Tibial artery (tissue), 4 donors: Measurements from ENCODE around the gene PROZ.

Experiments
- DNase-seq, 2 donors: peaks; one replicate each; pipeline ENCODE4 v3.0.0-alpha.2; 2019
- H3K27ac ChIP-seq, 2 donors: fragments of 200-600 bp; sonication (generic) in 1 of 2; 1 replicate in 1 of 2; 2 replicates in 1 of 2; pipeline ENCODE4 v1.5.1; 2018 to 2019; ENCODE audit warnings: mild to moderate bottlenecking in 1 of 2
- H3K27me3 ChIP-seq, 2 donors: fragments of 200-600 bp; sonication (generic) in 1 of 2; one replicate each; pipeline versions ENCODE4 v1.5.1 to v1.6.0; 2016 to 2019
- H3K36me3 ChIP-seq, 3 donors: fragments of 200-600 bp; sonication (generic) in 2 of 3; one replicate each; pipeline ENCODE4 v1.5.1; 2016 to 2019; ENCODE audit warnings: mild to moderate bottlenecking in 2 of 3
- H3K4me1 ChIP-seq, 4 donors: fragments of 200-600 bp; sonication (generic) in 2 of 4; 1 replicate in 3 of 4; 2 replicates in 1 of 4; pipeline ENCODE4 v1.5.1; 2016 to 2019
- H3K4me3 ChIP-seq, 2 donors: fragments of 200-600 bp; sonication (generic) in 1 of 2; 1 replicate in 1 of 2; 2 replicates in 1 of 2; pipeline ENCODE4 v1.5.1; 2018 to 2019; ENCODE audit warnings: mild to moderate bottlenecking in 2 of 2
- H3K9me3 ChIP-seq, 3 donors: fragments of 200-600 bp; sonication (generic) in 1 of 3; one replicate each; pipeline ENCODE4 v1.5.1; 2016 to 2019
- intact Hi-C: fragments of 100-400 bp; cut with DNase I; formaldehyde crosslinking; loops from one replicate; pipeline ENCODE4 v1.15.0; 2023; ENCODE audit warnings: low total_unique reads
- TF ChIP-seq, protein P1 (sequence below), 2 experiments: fragments of 200-600 bp in 1 of 2; fragments of 450-650 bp in 1 of 2; IDR thresholded peaks; one replicate each; pipeline ENCODE4 v1.5.1; 2017 to 2019; ENCODE audit warnings: antibody characterized with exemption in 2 of 2, mild to moderate bottlenecking in 1 of 2, moderate library complexity in 1 of 2

The PROZ gene

DNA sequence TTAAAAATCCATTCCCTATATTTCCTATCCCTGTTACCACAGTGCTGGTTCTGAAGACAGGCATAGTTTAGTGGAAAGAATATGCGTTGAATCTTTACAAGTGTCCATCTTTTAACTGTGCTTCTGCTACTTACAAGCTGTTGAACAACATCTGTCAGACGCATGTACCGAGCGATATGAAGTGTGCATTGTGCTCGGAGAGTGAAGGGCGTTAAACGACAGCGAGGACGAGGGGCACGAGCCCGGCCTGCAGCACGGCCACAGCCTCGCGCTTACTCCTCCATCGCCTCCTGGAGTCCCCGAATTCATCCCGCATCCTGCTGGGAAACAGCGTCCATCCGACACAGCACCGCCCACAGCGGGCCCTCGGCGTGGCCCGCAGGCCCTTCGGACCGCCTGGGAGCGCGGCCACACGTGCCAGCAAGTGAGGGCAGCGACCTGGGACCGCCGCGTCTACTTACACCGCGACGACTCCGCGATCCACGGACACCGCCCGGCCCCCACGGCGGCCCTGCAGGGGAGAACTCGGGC is 49.5 kb downstream of the PROZ start:
- peak in 1 of 2 donors; percentile 73 for DNase-seq
- H3K9me3 ChIP-seq, result no peaks in the 10 kb centered on the region
- peaks cover 0 to 63% (median 49%) of the 10 kb centered on the region in 4 donors for H3K4me1 ChIP-seq
- peak overlapping the region; percentile 80 to 99 for H3K4me3 ChIP-seq
- H3K36me3 ChIP-seq, result peaks cover 0 to 10% (median 0%) of the 10 kb centered on the region in 3 donors
- H3K27ac ChIP-seq, result peak overlapping the region; percentile 97 to 98
- H3K27me3 ChIP-seq, result no peaks in the 10 kb centered on the region
- TF ChIP-seq, protein P1, sequence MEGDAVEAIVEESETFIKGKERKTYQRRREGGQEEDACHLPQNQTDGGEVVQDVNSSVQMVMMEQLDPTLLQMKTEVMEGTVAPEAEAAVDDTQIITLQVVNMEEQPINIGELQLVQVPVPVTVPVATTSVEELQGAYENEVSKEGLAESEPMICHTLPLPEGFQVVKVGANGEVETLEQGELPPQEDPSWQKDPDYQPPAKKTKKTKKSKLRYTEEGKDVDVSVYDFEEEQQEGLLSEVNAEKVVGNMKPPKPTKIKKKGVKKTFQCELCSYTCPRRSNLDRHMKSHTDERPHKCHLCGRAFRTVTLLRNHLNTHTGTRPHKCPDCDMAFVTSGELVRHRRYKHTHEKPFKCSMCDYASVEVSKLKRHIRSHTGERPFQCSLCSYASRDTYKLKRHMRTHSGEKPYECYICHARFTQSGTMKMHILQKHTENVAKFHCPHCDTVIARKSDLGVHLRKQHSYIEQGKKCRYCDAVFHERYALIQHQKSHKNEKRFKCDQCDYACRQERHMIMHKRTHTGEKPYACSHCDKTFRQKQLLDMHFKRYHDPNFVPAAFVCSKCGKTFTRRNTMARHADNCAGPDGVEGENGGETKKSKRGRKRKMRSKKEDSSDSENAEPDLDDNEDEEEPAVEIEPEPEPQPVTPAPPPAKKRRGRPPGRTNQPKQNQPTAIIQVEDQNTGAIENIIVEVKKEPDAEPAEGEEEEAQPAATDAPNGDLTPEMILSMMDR (IDR thresholded peaks at IDR 0.05), result no peak
- intact Hi-C loops, result loop anchor here (10.0 kb wide), 1 partner anchor 53 kb away; the partner anchor contains the start of gene PROZ

DNA sequence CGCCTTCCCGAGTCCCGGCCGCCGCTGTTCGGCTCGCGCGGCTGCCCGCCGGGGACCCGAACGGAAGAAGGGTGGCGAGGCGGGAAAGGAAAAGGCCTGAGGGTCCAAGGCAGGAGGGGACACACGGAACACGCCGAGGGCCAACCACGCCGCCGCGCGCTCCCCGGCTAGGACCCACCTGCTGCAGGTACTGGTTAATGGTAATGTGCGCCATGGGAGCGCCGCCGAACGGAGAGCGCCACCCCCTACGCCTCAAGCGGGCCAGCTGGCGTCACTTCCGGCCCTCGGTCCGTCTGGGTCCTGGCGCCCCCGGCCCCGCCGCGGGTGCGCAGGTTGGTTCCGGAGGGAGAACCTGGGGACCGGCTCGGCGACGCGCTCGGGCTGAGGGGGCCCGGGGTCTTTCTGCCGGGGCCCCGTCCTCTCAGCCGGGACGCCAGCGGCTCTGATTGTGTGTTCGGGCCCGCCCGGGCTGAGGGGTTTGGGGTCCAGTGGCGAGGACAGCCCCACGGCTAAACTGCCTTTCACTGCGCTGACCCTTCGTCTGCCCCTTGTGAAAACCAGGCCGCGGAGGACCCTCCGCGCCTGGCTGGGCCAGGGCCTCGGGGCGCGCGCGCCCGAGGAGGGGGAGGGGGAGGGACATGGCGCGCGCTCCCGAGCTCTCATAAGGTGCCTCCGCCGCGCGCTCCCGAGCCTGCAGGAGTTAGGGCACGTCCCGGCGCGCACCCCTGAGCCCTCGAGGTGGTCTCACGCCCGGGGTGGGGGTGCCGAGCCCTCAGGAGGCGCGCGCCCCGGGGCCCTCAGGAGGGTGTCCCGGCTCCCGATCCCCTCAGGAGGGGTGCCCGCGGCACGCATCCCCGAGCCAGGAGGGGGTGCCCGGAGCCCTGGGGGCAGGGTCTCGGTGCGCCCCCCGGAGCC is 50.2 kb downstream of the PROZ start, which contains the start of gene PCID2:
Gene PCID2 (minus strand): TSS at position 249 of the 915 bp plus-strand sequence. CDS start 35 bp downstream, at position 214.
- Histone ChIP-seq H3K27ac (peak within 1 kb of the TSS; percentile 97 to 98), H3K36me3 (peaks cover 0 to 10% (median 0%) of the 10 kb centered on the region in 3 donors), H3K9me3 (no peaks in the 10 kb centered on the region), H3K4me3 (peak within 1 kb of the TSS; percentile 80 to 99), H3K4me1 (peaks cover 0 to 59% (median 44%) of the 10 kb centered on the region in 4 donors), H3K27me3 (no peaks in the 10 kb centered on the region)
- intact Hi-C loops, result loop anchor here (10.0 kb wide), 1 partner anchor 54 kb away; the partner anchor contains the start of gene PROZ
- TF ChIP-seq, protein P1 (IDR thresholded peaks at IDR 0.05), result no peak
- peak; percentile 88 to 92 for DNase-seq

DNA sequence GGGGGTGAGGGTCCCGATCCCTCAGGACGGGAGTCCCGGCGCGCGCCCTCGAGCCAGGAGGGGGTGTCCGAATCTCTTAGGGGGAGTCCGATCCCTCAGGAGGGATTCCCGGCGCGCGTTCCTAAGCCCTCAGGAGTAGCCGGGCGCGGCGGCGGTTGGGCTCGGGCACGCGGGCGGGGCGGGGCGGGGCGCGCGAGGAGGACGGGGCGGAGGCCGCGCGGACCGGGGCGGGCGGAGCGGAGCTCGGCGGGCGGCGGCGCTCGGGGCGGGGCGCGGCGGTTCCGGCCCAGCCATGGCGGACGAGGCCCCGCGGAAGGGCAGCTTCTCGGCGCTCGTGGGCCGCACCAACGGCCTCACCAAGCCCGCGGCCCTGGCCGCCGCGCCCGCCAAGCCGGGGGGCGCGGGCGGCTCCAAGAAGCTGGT is 50.9 kb downstream of the PROZ start, which contains the start of gene CUL4A:
Gene CUL4A (plus strand): TSS at position 278 of the 423 bp plus-strand sequence. CDS start 15 bp downstream, at position 293.
- peak within 1 kb of the TSS; percentile 97 to 98 for H3K27ac ChIP-seq
- peak within 1 kb of the TSS; percentile 80 to 99 for H3K4me3 ChIP-seq
- H3K27me3 ChIP-seq, result no peaks in the 10 kb centered on the region
- intact Hi-C loops, result loop anchor here (10.0 kb wide), 1 partner anchor 55 kb away; the partner anchor contains the start of gene PROZ
- H3K4me1 ChIP-seq, result peaks cover 0 to 53% (median 38%) of the 10 kb centered on the region in 4 donors
- TF ChIP-seq, protein P1 (IDR thresholded peaks at IDR 0.05), result no peak
- H3K9me3 ChIP-seq, result no peaks in the 10 kb centered on the region
- peak; percentile 71 to 90 for DNase-seq
- peaks cover 0 to 6% (median 0%) of the 10 kb centered on the region in 3 donors for H3K36me3 ChIP-seq

DNA sequence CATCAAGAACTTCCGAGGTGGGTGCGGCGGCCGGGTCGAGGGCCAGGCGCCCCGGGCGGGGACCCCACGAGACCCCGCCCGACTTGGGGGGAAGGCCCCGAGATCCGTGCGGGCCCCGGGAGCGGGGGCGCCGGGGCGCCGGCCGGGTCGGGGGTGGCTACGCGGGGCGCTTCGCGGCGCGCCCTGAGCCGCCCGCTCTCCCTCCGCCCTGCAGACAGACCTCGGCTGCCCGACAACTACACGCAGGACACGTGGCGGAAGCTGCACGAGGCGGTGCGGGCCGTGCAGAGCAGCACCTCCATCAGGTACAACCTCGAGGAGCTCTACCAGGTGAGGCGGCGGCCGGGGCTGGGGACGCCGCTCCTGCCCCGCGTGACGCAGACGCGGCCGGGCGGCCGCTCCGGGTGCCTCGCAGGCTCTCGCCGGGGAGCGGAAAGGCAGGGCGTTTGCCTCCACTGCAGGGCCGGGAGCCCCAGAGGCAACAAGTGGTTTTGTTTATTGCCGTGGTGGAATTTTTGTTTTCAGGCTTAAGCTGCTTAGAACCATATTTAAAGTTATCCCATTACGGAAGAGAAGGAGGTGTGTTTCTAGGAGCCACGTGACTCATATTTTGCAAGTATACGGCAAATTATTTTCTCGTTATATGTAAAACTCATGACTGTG is 51.4 kb downstream of the PROZ start:
- H3K36me3 ChIP-seq, result peaks cover 0 to under 1% (median 0%) of the 10 kb centered on the region in 3 donors

More for the DNA sequence above, 51.4 kb downstream of the PROZ start:
- H3K4me1 ChIP-seq, result peaks cover 0 to 53% (median 36%) of the 10 kb centered on the region in 4 donors
- H3K9me3 ChIP-seq, result no peaks in the 10 kb centered on the region
- H3K27me3 ChIP-seq, result no peaks in the 10 kb centered on the region
- TF ChIP-seq, protein P1 (IDR thresholded peaks at IDR 0.05), result no peak
- intact Hi-C loops, result loop anchor here (10.0 kb wide), 3 partner anchors 55 to 265 kb away; partner anchors contain the start of genes ADPRHL1 and PROZ
- DNase-seq, result peak; percentile 43 to 72
- H3K27ac ChIP-seq, result peak overlapping the region; percentile 97 to 98
- peak overlapping the region; percentile 80 to 99 for H3K4me3 ChIP-seq
